ENCODE results near the gene A3GALT2. TPM values are rescaled to one million over a fixed set of nuclear protein-coding genes. Genes with fewer than 3 reads are reported as not detected.
A peak's percentile ranks its signal among the peaks of the same experiment; 100 is the strongest.

The A3GALT2 gene
- total RNA-seq, 6 experiments from 2014 or later, result not detected

GRCh38 chr1:33299461-33300155 lies 21.3 kb downstream of the A3GALT2 start:
- DNase-seq, result no peak

GRCh38 chr1:33298623-33299277 lies 22.1 kb downstream of the A3GALT2 start:
- peak; percentile 93 for TF ChIP-seq CTCF (IDR thresholded peaks at IDR 0.05)
- peak; percentile 56 for DNase-seq
- no peak overlapping the region for H3K27ac Mint-ChIP-seq
- H3K4me3 Mint-ChIP-seq, result no peak overlapping the region
- no peaks in the 10 kb centered on the region for H3K9me3 Mint-ChIP-seq
- no peaks in the 10 kb centered on the region; the same call in none of the 2 replicates for H3K27me3 Mint-ChIP-seq (ENCODE audit: insufficient read depth)
- peaks cover 21% of the 10 kb centered on the region for H3K4me1 Mint-ChIP-seq (ENCODE audit: low read depth)
- no peaks in the 10 kb centered on the region; the same call in 1 of the 2 replicates for H3K36me3 Mint-ChIP-seq (ENCODE audit: low read depth)

More at GRCh38 chr1:33299461-33300155, 21.3 kb downstream of the A3GALT2 start:
- Mint-ChIP-seq H3K9me3 (no peaks in the 10 kb centered on the region), H3K4me3 (no peak overlapping the region), H3K36me3 (ENCODE audit: low read depth) (no peaks in the 10 kb centered on the region; the same call in 1 of the 2 replicates), H3K27me3 (ENCODE audit: insufficient read depth) (no peaks in the 10 kb centered on the region; the same call in none of the 2 replicates), H3K4me1 (ENCODE audit: low read depth) (peaks cover 21% of the 10 kb centered on the region), H3K27ac (no peak overlapping the region)
- no peak; the same call in 1 of the 2 replicates for TF ChIP-seq CTCF (IDR thresholded peaks at IDR 0.05)

- Mint-ChIP-seq H3K9me3 (no peaks in the 10 kb centered on the region), H3K4me3 (no peak overlapping the region), H3K27me3 (ENCODE audit: insufficient read depth) (no peaks in the 10 kb centered on the region; the same call in none of the 2 replicates), H3K36me3 (ENCODE audit: low read depth) (no peaks in the 10 kb centered on the region; the same call in 1 of the 2 replicates), H3K27ac (no peak overlapping the region), H3K4me1 (ENCODE audit: low read depth) (peaks cover 21% of the 10 kb centered on the region)
- no peak for DNase-seq
- no peak for TF ChIP-seq CTCF (IDR thresholded peaks at IDR 0.05)
Measured at GRCh38 chr1:33297911-33298622, 22.8 kb downstream of the A3GALT2 start.

GRCh38 chr1:33296824-33297223 lies 24.1 kb downstream of the A3GALT2 start:
- no peaks in the 10 kb centered on the region; the same call in 1 of the 2 replicates for H3K36me3 Mint-ChIP-seq (ENCODE audit: low read depth)
- H3K27ac Mint-ChIP-seq, result no peak overlapping the region
- no peak for DNase-seq
- TF ChIP-seq CTCF (IDR thresholded peaks at IDR 0.05), result no peak
- H3K27me3 Mint-ChIP-seq (ENCODE audit: insufficient read depth), result no peaks in the 10 kb centered on the region; the same call in none of the 2 replicates
- peaks cover 21% of the 10 kb centered on the region for H3K4me1 Mint-ChIP-seq (ENCODE audit: low read depth)
- no peak overlapping the region for H3K4me3 Mint-ChIP-seq
- no peaks in the 10 kb centered on the region for H3K9me3 Mint-ChIP-seq

GRCh38 chr1:33296082-33296458 lies 24.8 kb downstream of the A3GALT2 start:
- no peaks in the 10 kb centered on the region for H3K9me3 Mint-ChIP-seq
- peak overlapping the region; percentile 63; the same call in 1 of the 2 replicates for H3K27ac Mint-ChIP-seq
- DNase-seq, result peak; percentile 55
- H3K36me3 Mint-ChIP-seq (ENCODE audit: low read depth), result no peaks in the 10 kb centered on the region; the same call in 1 of the 2 replicates
- no peak for TF ChIP-seq CTCF (IDR thresholded peaks at IDR 0.05)
- H3K4me1 Mint-ChIP-seq (ENCODE audit: low read depth), result peaks cover 14% of the 10 kb centered on the region
- H3K4me3 Mint-ChIP-seq, result no peak overlapping the region
- no peaks in the 10 kb centered on the region; the same call in none of the 2 replicates for H3K27me3 Mint-ChIP-seq (ENCODE audit: insufficient read depth)
